Activated CD4-positive, alpha-beta T cell treated with anti-CD3 and anti-CD28 coated beads for 1 hour (primary cell): ENCODE measurements around the gene INSYN2B.

ENCODE experiments used
- DNase-seq: peaks from one replicate; pipeline ENCODE4 v3.0.0-alpha.2; 2020

Gene INSYN2B

GRCh38 chr5:169980418-169981053 is at the start of gene INSYN2B:
INSYN2B (minus strand) TSS chr5:169980495; CDS start chr5:169883898, 96,597 bp downstream.
- DNase-seq: no peak

- DNase-seq: no peak
Observed at GRCh38 chr5:170028124-170028523, 47.8 kb upstream of the INSYN2B start.

- DNase-seq: no peak
Observed at GRCh38 chr5:170025853-170026252, 45.6 kb upstream of the INSYN2B start.

- no peak for DNase-seq
Observed at GRCh38 chr5:170021506-170021905, 41.2 kb upstream of the INSYN2B start.

GRCh38 chr5:170020423-170020822 is 40.1 kb upstream of the INSYN2B start:
- no peak for DNase-seq

- DNase-seq: no peak
Observed at GRCh38 chr5:170012622-170013021, 32.3 kb upstream of the INSYN2B start.

- no peak for DNase-seq
Observed at GRCh38 chr5:170011751-170012150, 31.5 kb upstream of the INSYN2B start.

- no peak for DNase-seq
Observed at GRCh38 chr5:170010595-170010994, 30.3 kb upstream of the INSYN2B start.

- no peak for DNase-seq
Observed at GRCh38 chr5:170008376-170008775, 28.1 kb upstream of the INSYN2B start.

- no peak for DNase-seq
Observed at GRCh38 chr5:170006021-170006420, 25.7 kb upstream of the INSYN2B start.

GRCh38 chr5:170000155-170000554 is 19.9 kb upstream of the INSYN2B start:
- DNase-seq: no peak

- no peak for DNase-seq
Observed at GRCh38 chr5:169999621-170000020, 19.3 kb upstream of the INSYN2B start.

- no peak for DNase-seq
Observed at GRCh38 chr5:169997798-169998197, 17.5 kb upstream of the INSYN2B start.

- DNase-seq: no peak
Observed at GRCh38 chr5:169993485-169993790, 13.1 kb upstream of the INSYN2B start.

GRCh38 chr5:169992789-169993484 is 12.6 kb upstream of the INSYN2B start:
- DNase-seq: no peak

GRCh38 chr5:169991115-169991869 is 11.0 kb upstream of the INSYN2B start:
- DNase-seq: no peak

GRCh38 chr5:169989365-169989764 is 9.1 kb upstream of the INSYN2B start:
- DNase-seq: no peak

- no peak for DNase-seq
Observed at GRCh38 chr5:169988947-169989346, 8.7 kb upstream of the INSYN2B start.

- no peak for DNase-seq
Observed at GRCh38 chr5:169988206-169988605, 7.9 kb upstream of the INSYN2B start.

GRCh38 chr5:169979871-169980270 is 424 bp downstream of the INSYN2B start:
- DNase-seq: no peak

GRCh38 chr5:169978714-169979113 is 1.6 kb downstream of the INSYN2B start:
- no peak for DNase-seq

GRCh38 chr5:169974121-169974770 is 6.0 kb downstream of the INSYN2B start:
- no peak for DNase-seq

GRCh38 chr5:169973056-169973455 is 7.2 kb downstream of the INSYN2B start:
- DNase-seq: no peak

- DNase-seq: no peak
Observed at GRCh38 chr5:169971780-169972179, 8.5 kb downstream of the INSYN2B start.
